Lower leg skin (tissue), 4 donors: Measurements from ENCODE around the gene MMGT1. TPM values are rescaled to one million over a fixed set of nuclear protein-coding genes. Genes with fewer than 3 reads are reported as not detected.

ENCODE experiments used
- DNase-seq, 2 donors: peaks; one replicate each; pipeline ENCODE4 v3.0.0-alpha.2; 2019; ENCODE audit warnings: low spot score in 2 of 2
- H3K4me3 ChIP-seq: fragments of 200-600 bp; sonication (generic); 2 replicates; pipeline ENCODE4 v1.5.1; 2017; ENCODE audit warnings: mild to moderate bottlenecking, low read depth; ENCODE audit not compliant: poor library complexity, severe bottlenecking
- CTCF ChIP-seq, 3 donors: fragments of 450-650 bp; IDR thresholded peaks; one replicate each; pipeline ENCODE4 v1.5.1; 2016; ENCODE audit warnings: antibody characterized with exemption in 3 of 3, mild to moderate bottlenecking in 3 of 3, moderate library complexity in 2 of 3
- POLR2A ChIP-seq, 2 donors: fragments of 450-650 bp; IDR thresholded peaks; one replicate each; pipeline ENCODE4 v1.6.1; 2016 to 2017; ENCODE audit warnings: antibody characterized with exemption in 2 of 2, mild to moderate bottlenecking in 1 of 2, moderate library complexity in 1 of 2
- WGBS, 2 donors: methylation state at CpG; one replicate each; pipeline ENCODE4 v1.1.5; 2018; 5-methylcytosine and 5-hydroxymethylcytosine counted together
- intact Hi-C: fragments of 100-400 bp; cut with DNase I; formaldehyde crosslinking; loops from one replicate; pipeline ENCODE4 v1.15.0; 2023; ENCODE audit warnings: low total_unique reads
- total RNA-seq, 4 donors: library from RNA; depleted of rRNA; stranded (reverse); fragments of >200 nt; gene quantifications; one replicate each; pipeline ENCODE4 v1.1.0, GENCODE V29; 2016

MMGT1 gene
- total RNA-seq, 4 donors from 2014 or later, result 17.3 to 25.3 (median 21.2) TPM

- WGBS, 2 donors, result 37 to 55% methylated on average over 1 of the region's 1 CpG
- intact Hi-C loops, result no loop called here
- no peak overlapping the region for H3K4me3 ChIP-seq
- TF ChIP-seq POLR2A (IDR thresholded peaks at IDR 0.05) (no peak), CTCF (IDR thresholded peaks at IDR 0.05) (no peak)
- no peak for DNase-seq
Observed at GRCh38 chrX:135982860-135983259, 9.1 kb upstream of the MMGT1 start.

GRCh38 chrX:135981668-135982067 is 7.9 kb upstream of the MMGT1 start:
- no peak for DNase-seq
- H3K4me3 ChIP-seq, result no peak overlapping the region
- TF ChIP-seq POLR2A (IDR thresholded peaks at IDR 0.05) (no peak), CTCF (IDR thresholded peaks at IDR 0.05) (no peak)
- intact Hi-C loops, result no loop called here

- intact Hi-C loops, result no loop called here
- TF ChIP-seq CTCF (IDR thresholded peaks at IDR 0.05) (no peak), POLR2A (IDR thresholded peaks at IDR 0.05) (no peak)
- WGBS, 2 donors, result 82 to 86% methylated on average over 5 of the region's 5 CpGs
- no peak for DNase-seq
- no peak overlapping the region for H3K4me3 ChIP-seq
Observed at GRCh38 chrX:135981010-135981409, 7.2 kb upstream of the MMGT1 start.

- 81 to 95% methylated on average over 4 of the region's 4 CpGs for WGBS, 2 donors
- intact Hi-C loops, result no loop called here
- DNase-seq, result no peak
- H3K4me3 ChIP-seq, result no peak overlapping the region
- TF ChIP-seq CTCF (IDR thresholded peaks at IDR 0.05) (no peak), POLR2A (IDR thresholded peaks at IDR 0.05) (no peak)
Observed at GRCh38 chrX:135977611-135978010, 3.8 kb upstream of the MMGT1 start.

- DNase-seq, result no peak
- intact Hi-C loops, result no loop called here
- WGBS, 2 donors, result 86 to 100% methylated on average over 1 of the region's 1 CpG
- TF ChIP-seq POLR2A (IDR thresholded peaks at IDR 0.05) (no peak), CTCF (IDR thresholded peaks at IDR 0.05) (no peak)
- H3K4me3 ChIP-seq, result no peak overlapping the region
Observed at GRCh38 chrX:135975421-135975820, 1.6 kb upstream of the MMGT1 start.

- no peak overlapping the region for H3K4me3 ChIP-seq
- peak; percentile 51 to 92 for DNase-seq
- intact Hi-C loops, result no loop called here
- TF ChIP-seq CTCF (IDR thresholded peaks at IDR 0.05) (no peak), POLR2A (IDR thresholded peaks at IDR 0.05) (no peak)
- WGBS, 2 donors, result 7 to 59% methylated on average over 9 to 26 of the region's 32 CpGs
Observed at GRCh38 chrX:135974279-135974856, 580 bp upstream of the MMGT1 start.
